Measurements from ENCODE around the gene HSFX3. TPM values are rescaled to one million over a fixed set of nuclear protein-coding genes. Genes with fewer than 3 reads are reported as not detected.
"Not testable (repeated sequence)": the region's sequence is repeated elsewhere in the genome, so short reads cannot be mapped to it uniquely, and the experiment has no call there.

The HSFX3 gene
- total RNA-seq, 1 experiment from 2014 or later = not detected

GRCh38 chrX:149517308-149517707, 32.4 kb downstream of the HSFX3 start:
- no peak for DNase-seq (ENCODE audit: low read depth)

- no peak for DNase-seq (ENCODE audit: low read depth)
These were observed 33.1 kb downstream of the HSFX3 start for GRCh38 chrX:149516604-149517003.

- no peak for DNase-seq (ENCODE audit: low read depth)
These were observed 33.6 kb downstream of the HSFX3 start for GRCh38 chrX:149515954-149516602.

GRCh38 chrX:149513825-149514428, 35.8 kb downstream of the HSFX3 start:
- peak; percentile 38 for DNase-seq (ENCODE audit: low read depth)

- DNase-seq (ENCODE audit: low read depth) = peak; percentile 35
These were observed 37.4 kb downstream of the HSFX3 start for GRCh38 chrX:149512225-149512885.

- no peak for DNase-seq (ENCODE audit: low read depth)
These were observed 38.6 kb downstream of the HSFX3 start for GRCh38 chrX:149511081-149511480.

- peak; percentile 45 for DNase-seq (ENCODE audit: low read depth)
These were observed 39.3 kb downstream of the HSFX3 start for GRCh38 chrX:149510386-149510785.

- DNase-seq (ENCODE audit: low read depth) = no peak
These were observed 41.3 kb downstream of the HSFX3 start for GRCh38 chrX:149508467-149508866.

GRCh38 chrX:149506349-149506748, 43.4 kb downstream of the HSFX3 start:
- DNase-seq (ENCODE audit: low read depth) = no peak

GRCh38 chrX:149505671-149506070, 44.1 kb downstream of the HSFX3 start:
- no peak for DNase-seq (ENCODE audit: low read depth)

GRCh38 chrX:149504915-149505651, 44.6 kb downstream of the HSFX3 start, which contains the start of gene IDS:
IDS (minus strand) TSS chrX:149505306; CDS start chrX:149505137, 169 bp downstream.
- peak; percentile 87 for DNase-seq (ENCODE audit: low read depth)

- peak; percentile 58 for DNase-seq (ENCODE audit: low read depth)
These were observed 45.4 kb downstream of the HSFX3 start for GRCh38 chrX:149504226-149504914.

- peak; percentile 62 for DNase-seq (ENCODE audit: low read depth)
These were observed 46.3 kb downstream of the HSFX3 start for GRCh38 chrX:149503446-149503845.

GRCh38 chrX:149502923-149503322, 46.8 kb downstream of the HSFX3 start:
- not testable (repeated sequence) for DNase-seq (ENCODE audit: low read depth)

GRCh38 chrX:149499766-149500165, 50.0 kb downstream of the HSFX3 start:
- DNase-seq (ENCODE audit: low read depth) = no peak

GRCh38 chrX:149498767-149499166, 51.0 kb downstream of the HSFX3 start:
- DNase-seq (ENCODE audit: low read depth) = no peak

Other genes with a start within 250 kb of the HSFX3 start
- gene IDS, start 44.6 kb downstream of the HSFX3 start, total RNA-seq (2014; rRNA removed; shearing (Covaris generic)) = 28.1 and 45.1 TPM in 2 replicates
- 7.4 and 12.7 TPM in 2 replicates for gene EOLA1, start 8.9 kb downstream of the HSFX3 start, total RNA-seq (2014; rRNA removed; shearing (Covaris generic))
- gene MAGEA9B, start 37.5 kb upstream of the HSFX3 start, total RNA-seq (2014; rRNA removed; shearing (Covaris generic)) = 0.11 TPM in 1 of 2 replicates, not detected in the other
- gene HSFX2, start 45.4 kb upstream of the HSFX3 start, total RNA-seq (2014; rRNA removed; shearing (Covaris generic)) = not detected in 2 replicates
- 8.3 and 14.4 TPM in 2 replicates for gene TMEM185A, start 81.9 kb upstream of the HSFX3 start, total RNA-seq (2014; rRNA removed; shearing (Covaris generic))
- gene MAGEA11, start 162.1 kb upstream of the HSFX3 start, total RNA-seq (2014; rRNA removed; shearing (Covaris generic)) = 46.0 and 48.3 TPM in 2 replicates
- gene HSFX1, start 224.1 kb upstream of the HSFX3 start, total RNA-seq (2014; rRNA removed; shearing (Covaris generic)) = 0.17 and 1.3 TPM in 2 replicates
- gene MAGEA9, start 232.0 kb upstream of the HSFX3 start, total RNA-seq (2014; rRNA removed; shearing (Covaris generic)) = not detected in 2 replicates